Colon (tissue), 2 donors: ENCODE measurements around the gene TCP11.

Experiments
- FAIRE-seq: peaks from 2 replicates; lab custom pipeline; 2012; peaks lifted over from hg19 to GRCh38; lab: Jason Lieb, UNC
- donor health status: control.
- donor health status: control.

TCP11 gene

GRCh38 chr6:35092362-35093117, 48.6 kb downstream of the TCP11 start:
- FAIRE-seq: no peak

DNA sequence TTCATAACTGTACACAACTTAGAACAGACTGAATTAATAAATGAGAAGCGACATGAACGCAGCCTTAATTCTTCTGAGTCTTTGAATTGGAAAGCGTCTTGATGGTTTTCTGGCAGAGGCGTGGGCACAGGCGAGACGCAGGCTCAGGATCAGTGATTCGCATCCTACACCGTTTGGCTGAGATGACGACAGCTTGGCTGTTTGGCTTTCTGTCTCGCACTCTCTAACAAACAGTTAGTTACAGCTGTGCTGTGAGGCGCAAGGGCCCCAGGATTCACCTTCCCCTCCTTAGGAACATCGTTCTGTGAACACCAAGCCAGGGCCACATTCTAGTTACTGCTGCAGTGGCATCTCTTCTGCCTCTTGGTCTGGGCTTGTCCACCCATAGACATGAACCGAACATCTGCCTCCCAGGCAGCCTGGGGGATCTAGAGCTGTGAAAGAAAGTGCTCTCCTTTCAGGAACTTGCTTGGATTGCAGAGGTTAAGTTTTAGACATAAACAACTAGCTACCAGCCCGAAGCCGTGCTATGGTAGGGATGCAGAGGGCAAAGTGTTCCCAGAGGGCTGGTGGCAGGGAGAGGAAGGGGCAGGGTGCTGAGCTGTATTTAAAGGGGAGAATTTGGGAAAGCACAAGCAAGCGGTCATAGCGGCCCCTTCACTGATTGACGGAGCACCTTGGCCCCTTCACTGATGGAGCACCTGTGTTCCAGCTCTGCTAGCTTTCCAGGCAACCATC, 49.6 kb downstream of the TCP11 start:
- no peak for FAIRE-seq

- no peak for FAIRE-seq
Measured at GRCh38 chr6:35090734-35091133, 50.4 kb downstream of the TCP11 start.

DNA sequence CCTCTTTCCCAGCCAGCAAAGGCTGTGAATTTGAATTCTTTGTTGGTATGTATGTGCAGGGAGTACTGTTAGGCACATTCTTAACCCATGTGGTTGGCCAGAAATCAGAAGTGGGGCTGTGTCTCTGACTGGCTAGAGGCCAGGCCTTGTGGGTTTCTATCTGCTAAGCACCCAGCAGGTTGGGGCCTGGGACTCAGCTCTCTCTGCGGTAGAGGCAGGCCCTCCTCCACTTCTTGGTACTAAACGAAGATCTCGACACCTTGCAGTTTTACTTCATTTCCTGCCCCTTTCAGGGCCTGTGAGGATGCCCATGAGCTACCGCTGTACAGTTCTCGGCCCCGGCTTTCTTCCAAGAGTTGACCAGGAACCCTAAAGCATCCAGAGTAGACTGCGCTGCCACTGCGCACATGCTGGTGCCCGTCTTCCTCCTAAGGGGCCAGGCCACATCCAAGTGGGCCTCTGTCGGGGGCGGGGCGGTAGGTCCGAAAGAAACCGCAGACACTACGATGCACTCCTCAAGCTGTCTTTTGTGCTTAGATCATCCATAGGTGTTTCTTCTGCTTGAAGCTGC, 51.1 kb downstream of the TCP11 start:
- FAIRE-seq: no peak

GRCh38 chr6:35089216-35089934, 51.8 kb downstream of the TCP11 start:
- FAIRE-seq: no peak

DNA sequence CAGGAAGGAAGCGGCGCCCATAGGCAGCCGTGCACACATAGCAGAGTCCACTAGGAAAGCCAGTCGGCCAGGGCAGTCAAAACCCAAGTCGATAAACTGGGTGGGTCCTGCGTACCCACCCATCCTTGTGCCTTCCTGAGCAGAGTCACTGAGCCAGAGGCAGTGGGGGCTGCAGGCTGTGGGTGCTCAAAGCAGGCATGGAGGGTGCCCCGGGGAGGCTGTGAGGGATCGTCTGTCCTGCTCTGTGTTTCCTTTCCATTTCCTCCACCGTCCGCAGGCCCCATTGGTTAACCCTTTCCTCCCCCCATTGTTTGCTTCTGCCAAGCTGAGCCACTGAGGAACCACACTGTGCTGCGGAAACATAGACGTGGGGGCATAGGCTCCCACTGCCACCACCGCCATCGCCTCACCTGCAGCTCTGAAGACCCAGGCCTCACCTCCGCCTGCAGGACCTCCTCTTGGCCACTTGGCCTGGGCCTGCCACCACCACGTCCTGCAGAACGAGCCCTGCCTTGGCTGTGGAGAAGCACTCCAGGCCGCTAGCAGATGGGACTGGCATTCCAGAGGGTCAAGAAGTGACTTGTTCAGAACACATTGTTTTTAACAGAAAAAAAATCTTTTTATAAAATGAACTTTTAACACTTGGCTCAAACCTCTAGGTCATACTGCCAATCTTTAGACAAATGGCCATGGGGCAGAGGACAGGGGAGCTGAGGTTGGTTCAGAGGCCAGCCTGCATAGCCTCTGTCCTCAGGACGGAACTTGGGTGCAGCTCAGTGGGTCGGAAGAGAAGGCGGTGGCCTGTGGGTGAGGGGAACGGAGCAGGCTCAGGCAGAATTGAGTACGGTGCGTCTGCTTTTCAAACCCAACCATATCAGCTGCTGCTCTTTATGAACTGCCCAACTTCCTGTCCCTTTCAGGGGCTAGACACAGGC, 52.6 kb downstream of the TCP11 start:
- no peak for FAIRE-seq

DNA sequence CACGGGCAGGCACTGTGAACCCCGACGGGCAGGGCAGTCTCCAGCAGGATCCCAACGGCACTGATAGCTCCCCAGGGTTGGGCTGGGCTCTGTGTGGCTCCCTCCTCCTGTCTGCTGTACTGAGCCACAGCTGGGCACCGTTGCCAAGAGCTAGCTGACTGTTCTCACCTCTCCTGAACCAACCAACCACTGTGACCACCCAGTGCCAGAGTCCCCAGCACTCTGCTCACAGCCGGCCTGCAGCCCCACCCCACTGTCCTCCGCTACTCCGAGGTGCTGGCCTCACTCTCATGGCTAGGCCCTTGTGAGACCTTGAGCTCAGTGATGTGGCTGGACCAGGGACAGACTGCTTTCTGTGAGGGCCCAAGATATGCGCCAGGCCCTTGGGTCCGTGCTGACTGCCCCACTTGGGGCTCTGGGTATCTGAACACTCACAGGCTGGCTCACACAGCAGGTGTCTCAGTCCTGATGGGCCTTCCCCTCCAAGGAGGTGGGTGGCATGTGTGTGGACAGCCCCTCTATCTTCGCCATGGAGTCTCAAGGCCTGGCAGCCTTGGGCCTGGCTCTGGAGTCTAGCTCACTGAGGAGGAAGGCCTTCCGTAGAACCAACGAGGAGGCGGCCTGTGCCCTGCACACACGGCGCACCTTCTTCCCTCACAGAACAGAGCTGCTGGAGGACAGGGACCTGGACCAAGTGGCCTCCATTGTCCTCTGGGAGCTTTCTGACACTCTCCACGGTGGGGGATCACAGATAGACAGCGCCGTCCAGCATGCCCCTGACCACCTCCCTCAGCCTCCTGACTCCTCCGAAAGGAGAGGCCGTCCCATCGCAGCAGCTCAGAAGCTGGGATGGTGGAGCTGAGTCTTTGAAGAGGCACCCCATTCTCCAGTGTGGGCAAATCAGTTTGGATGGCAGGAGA, 53.5 kb downstream of the TCP11 start:
- no peak for FAIRE-seq

GRCh38 chr6:35086636-35087360, 54.3 kb downstream of the TCP11 start:
- FAIRE-seq: no peak

GRCh38 chr6:35086282-35086632, 54.9 kb downstream of the TCP11 start:
- no peak for FAIRE-seq

DNA sequence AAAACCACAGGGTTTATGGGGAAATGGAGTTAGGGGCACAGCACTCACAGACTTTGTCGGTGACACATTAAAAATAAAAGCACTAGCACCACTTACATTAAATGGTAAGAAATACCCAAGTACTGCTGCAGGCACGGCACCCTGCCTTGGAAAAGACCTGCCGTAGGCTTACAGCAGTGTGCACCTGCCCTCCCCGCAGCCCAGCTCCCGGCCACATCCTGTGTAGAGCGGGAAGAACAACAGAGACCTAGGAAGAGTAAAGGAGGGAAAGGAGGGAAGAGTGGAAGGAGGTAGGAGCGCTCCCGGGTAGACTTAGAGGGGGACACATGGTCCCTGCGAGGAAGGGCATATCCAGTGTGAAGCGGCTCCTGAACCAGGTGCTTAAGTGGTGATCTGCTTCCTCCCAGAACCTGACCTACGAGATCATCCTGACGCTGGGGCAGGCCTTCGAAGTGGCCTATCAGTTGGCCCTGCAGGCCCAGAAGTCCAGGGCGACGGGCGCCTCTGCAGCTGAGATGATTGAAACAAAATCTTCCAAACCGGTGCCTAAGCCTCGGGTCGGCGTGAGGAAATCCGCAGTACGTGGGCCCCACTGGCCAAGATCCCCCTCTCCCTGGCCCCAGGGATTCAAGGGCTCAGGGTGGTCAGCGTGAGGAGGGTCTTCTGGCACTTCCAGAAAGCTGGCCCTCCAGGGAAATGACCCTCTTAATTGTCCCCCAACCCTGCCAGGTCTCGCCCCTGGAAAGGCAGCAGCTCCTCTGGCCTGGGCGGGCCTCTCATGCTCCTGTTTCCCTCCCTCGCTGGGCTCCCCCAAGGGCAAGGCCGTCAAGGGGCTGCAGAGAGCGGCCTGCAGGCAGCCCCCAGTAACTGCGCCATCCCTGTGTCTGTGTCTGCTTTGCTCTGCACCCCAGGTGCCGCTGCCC, 55.5 kb downstream of the TCP11 start:
- FAIRE-seq: no peak

GRCh38 chr6:35084511-35085203, 56.5 kb downstream of the TCP11 start:
- FAIRE-seq: no peak

DNA sequence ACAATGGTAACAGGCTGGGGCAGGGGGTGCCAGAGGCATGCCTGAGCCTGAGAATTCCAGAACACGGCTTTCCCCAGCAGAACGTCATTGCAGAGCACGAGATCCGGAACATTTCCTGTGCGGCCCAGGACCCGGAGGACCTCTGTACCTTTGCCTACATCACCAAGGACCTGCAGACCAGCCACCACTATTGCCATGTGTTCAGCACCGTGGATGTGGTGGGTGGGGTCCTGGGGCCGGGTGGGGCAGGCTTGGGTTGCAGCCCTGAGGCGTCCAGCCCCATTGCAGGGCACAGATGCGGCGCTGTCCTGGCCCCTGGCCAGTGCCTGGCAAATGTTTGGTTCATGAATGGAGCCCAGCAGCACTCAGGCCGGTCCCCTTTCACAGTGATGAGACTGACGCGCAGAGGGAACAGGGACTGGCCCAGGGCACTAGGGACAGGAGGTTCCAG, 57.1 kb downstream of the TCP11 start:
- FAIRE-seq: no peak

DNA sequence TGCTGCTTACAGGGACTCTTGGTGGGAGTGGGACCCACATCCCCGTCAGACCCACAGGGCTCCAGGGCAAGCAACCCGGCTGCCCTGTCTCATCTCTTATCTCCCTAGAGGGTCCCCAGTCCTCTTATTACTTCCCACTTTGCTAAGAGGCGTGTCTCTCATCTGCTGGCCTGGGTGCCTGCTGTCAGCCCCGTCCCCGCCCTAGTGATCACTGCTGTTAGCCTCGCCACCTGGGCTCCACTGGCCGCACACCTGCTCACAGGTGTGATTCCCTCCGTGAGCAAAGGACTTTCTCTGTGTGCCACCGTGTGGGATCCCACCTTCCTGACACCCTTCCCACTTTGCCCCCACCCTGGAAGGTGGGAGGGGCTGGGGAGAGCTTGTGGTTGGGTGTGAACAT, 57.6 kb downstream of the TCP11 start:
- no peak for FAIRE-seq

DNA sequence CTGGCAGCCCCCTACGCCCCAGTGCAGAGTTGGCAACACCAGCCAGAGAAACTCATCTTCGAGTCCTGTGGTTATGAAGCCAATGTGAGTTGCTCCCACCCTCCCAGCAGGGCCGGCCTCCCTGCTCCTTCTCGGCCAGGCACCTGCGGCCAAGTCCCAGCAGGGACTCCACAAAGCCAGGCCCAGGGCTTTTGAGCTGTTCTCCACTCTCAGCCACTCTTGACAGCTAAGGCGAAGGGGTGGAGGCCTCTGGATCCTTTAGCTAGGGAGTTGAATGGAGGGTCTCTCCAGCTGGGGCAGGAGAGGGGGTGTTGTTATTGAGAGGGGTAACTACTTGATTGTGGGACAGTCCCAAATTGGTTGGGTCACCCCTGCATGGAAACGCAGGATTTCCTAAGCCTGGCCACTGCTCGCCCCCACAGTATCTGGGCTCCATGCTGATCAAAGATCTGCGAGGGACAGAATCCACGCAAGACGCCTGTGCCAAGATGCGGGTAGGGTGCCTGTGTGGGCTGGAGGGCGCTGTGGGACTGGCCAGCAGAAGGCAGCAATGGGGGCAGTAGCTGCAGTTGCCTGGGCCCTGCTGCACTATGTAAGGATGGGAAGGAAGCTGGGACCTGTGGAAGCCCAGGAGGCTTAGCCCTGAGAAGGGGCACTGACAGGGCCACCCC, 58.3 kb downstream of the TCP11 start:
- FAIRE-seq: no peak

DNA sequence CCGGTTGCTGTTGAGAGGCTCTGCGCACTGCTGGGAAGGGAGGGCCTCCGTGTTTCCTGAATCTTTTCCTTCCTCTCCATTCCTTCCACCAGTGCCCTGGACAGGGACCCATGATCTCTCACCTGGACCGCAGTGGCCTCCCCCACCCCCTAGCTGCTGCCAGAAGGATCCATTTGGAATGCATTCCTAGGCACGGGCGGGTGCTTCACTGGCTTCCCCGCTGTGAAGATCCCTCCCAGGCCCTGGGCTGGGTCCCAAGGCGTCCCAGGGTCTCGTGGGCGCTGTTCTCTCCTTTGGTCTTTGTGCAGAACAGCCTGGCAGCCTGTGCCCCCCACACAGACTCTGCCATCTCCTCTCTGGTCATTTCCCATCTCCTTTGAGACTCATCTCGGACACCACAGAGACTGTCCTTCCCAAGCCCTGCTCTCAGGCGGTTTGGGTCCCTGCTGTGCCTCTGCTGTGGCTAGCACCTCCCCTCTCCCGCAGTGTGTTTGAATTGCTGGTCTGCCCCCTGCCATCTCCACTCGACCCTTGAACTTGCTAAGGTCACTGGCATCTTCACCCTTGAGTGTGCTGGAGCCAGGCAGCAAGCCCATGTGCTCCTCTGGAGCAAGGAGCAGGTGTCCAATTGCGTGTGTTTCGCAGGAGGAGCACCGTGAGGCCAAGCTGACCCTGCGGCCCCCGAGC, 59.0 kb downstream of the TCP11 start:
- FAIRE-seq: no peak

DNA sequence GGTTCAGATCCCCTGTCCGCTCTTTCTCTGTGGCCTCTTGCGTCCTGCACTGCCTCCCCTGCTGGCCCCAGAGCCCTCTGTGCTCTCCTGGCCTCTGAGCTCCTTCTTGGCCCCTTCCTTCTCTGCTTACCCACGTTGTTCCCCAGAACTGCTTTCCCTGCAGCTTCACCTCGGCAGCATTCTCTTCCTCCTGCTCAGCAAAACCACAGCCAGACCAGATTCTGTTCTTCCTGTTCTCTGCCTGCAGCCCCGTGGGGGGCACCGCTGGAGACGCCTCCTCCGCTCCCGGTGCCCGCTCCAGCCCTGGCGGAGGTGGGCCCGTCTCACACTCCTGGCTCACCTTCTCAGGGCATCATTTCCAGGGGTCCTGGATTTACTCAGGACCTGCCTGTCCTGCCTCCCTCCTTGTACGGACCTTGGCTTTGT, 59.7 kb downstream of the TCP11 start:
- no peak for FAIRE-seq
